Fibroblast of peridontal ligament (primary cell): Measurements from ENCODE around the gene CABP1.
A peak's percentile ranks its signal among the peaks of the same experiment; 100 is the strongest.
"Not testable (repeated sequence)": the region's sequence is repeated elsewhere in the genome, so short reads cannot be mapped to it uniquely, and the experiment has no call there.

Source experiments
- DNase-seq: peaks from one replicate; pipeline ENCODE4 v3.0.0-alpha.2; 2010; ENCODE audit errors: extremely low read depth

Gene CABP1

DNA sequence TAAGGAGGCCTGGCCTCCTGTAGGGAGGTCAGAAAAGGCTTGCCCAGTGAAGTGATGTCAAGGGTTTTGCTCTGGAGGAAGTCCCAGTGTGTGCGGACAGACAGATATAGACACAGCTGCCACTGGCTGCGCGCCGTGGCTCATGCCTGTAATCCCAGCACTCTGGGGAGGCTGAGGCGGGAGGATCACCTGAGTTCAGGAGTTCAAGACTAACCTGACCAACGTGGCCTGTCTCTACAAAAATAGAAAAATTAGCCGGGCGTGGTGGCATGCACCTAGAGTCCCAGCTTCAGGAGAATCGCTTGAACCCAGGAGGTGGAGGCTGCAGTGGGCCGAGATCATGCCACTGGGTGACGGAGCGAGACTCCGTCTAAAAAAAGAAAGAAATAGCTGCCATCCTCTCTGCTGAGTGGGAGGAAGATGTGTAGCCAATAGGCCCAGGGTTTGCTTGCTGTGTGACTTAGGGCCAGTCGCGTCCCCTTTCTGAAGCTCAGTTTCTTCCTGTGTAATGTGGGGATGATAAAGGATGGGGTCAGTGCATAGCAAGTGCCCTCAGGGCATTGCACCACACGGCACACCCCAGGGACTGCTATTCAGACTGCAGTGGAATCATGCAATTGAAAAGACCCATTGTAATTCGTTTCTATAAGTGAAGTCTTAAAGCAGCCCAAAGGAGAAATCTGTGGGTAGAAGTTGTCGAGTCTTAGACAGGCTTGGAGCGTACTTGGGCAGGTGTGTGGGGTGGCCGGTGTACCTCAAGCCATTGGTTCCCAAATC lies 27.9 kb downstream of the CABP1 start:
- no peak for DNase-seq

DNA sequence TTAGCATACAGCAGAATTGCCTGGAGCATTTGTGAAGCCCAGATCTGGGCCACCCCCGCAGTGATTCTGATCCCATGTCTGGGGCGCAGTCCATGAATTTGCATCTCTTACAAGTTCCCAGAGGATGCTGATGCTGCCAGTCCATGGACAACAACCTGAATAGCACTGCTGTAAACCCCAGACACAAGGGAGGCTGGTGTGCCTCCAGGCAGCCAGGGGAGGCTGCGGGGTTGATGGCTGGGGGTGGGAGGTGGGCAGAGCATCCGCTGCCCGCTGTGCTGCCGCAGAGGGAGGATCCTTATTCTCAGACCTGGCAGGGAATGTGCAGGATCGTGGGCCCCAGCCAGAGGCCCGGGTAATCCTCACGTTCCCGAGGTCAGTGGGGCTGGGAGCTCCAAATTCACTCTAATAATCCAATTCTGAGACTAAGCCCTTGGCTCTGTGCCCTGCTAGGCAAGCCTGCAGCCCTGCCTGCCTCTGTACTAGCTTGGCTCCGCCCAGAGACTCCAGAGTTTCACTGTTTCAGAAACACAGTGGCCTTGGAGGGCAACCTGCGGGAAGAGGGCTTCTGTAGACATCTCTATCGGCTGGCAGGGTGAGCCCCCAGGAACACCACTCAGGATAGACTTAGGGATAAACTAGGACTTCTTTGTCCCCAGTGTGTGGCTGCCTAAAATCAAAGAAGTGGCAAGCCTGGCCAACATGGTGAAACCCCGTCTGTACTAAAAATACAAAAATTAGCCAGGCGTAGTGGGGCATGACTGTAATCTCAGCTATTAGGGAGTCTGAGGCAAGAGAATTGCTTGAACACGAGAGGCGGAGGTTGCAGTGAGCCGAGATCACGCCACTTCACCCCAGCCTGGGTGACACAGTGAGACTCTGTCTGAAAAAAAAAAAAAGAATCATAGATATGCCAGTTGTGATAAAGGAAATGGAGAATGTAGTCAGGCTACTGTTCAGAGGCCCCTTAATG lies 28.7 kb downstream of the CABP1 start:
- DNase-seq = peak; percentile 54

GRCh38 chr12:120670237-120670636 lies 29.8 kb downstream of the CABP1 start:
- DNase-seq = not testable (repeated sequence)

DNA sequence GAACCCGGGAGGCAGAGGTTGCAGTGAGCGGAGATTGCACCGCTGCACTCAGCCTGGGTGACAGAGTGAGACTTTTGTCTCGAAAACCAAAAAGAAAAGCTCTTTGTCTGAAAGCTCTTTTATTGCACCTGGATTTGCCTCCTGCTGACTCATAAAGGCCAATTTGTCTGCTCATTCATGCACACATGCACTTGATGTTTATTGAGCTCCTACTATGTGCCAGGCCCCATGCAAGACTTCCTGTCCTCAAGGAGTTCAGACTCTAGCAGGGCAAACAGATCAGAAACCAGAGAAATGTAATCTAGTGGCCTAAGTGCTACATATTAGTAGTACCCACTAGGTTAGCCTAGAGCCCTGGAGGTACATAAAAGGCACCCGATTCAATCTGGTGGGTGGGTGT lies 30.2 kb downstream of the CABP1 start:
- DNase-seq = no peak

DNA sequence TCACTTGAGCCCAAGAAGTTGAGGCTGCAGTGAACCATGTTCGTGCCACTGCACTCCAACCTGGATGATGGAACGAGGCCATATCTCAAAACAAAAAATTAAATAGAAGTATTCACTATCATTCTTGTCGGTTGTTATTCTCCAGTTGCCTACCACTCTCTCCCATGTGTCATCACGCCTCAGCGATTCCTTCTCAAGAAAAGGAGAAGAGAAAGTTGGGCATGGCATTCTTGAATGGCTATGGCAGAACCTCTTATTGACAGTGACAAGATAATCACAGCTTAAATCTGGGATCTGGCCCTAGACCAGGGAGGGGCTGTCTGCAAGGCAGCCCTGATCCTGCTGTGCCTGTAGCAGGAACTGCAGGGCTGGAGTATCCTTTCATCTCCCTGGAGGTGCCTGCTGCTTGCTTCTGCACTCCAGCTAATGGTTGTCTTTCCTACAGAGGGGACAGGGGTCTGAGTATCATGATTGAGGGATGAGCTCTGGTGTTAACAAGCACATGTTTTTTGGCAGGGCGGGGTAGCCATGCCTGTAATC lies 33.7 kb downstream of the CABP1 start:
- no peak for DNase-seq

DNA sequence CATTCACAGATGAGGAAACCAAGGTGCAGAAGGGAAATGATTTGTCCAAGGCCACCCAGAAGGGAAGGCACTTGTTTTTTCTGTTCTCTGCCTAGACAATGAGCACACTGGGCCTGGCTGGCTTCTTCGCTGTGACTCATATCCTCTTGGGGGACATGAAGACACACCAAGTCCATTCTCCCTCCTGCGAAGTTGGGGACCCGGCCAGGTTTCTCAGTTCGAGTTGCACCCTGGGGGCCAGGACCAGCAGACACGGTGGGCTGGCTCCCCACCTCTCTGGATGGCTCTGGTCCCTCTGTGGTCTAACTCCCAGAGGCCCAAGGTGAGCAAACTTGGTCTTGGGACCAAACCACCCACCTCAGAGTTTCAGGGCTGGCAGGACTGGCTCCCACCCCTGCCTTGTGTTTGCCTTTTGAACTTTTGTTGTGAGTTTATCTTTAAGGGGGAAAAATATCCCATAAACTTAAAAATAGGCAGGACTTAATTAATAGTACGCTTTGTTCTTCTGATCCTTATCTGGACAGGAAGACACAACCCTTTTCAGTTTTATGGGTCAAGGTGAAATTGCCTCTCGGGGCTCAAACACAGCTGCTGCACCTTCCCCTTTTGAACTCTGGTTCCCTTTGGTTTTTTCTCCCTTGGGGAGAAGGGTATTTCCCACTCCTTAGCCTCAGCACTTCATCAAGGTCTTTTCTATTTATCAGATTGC lies 37.5 kb downstream of the CABP1 start:
- no peak for DNase-seq

DNA sequence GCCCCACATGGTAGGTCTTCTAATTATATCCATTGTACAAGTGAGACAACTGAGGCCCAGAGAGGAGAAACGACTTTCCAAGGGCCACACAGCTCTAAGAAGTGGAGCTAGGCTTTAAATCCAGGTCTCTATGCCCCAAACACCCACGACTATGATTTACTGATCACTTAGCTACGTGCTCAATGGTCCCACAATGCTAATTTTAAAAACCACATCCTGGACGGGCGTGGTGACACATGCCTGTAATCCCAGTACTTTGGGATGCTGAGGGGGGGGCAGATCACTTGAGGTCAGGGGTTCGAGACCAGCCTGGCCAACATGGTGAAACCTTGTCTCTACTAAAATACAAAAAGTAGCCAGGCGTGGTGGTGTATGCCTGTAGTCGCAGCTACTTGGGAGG lies 38.1 kb downstream of the CABP1 start:
- no peak for DNase-seq

DNA sequence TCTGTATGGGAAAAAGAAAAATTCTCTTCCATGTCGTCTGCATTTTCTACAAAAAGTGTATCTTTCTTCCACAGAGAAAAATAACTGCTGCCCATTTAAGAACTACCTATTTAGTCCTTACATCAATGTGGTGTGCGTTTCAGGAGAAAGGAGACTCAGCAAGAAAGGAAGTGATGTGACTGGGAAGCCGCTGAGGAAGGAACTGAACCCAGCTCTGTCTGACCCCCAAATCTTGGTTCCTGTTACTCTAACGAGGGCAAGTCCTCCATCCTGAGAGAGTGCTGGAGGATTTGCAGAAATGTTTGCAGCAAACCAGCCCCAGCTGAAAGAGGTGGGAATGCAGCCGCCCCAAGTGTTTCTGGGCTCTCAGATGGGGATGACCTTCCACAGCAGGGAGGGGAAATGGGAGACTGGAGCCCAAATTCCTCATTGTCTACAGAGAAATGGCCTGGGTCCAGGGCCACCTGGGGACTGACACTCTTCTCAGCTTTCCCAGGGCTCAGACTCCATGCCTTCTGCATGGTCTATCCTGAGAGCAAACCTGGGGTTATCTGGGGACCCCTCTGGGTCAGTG lies 39.8 kb downstream of the CABP1 start:
- DNase-seq = no peak

GRCh38 chr12:120684523-120684932 lies 44.1 kb downstream of the CABP1 start:
- DNase-seq = peak; percentile 40

DNA sequence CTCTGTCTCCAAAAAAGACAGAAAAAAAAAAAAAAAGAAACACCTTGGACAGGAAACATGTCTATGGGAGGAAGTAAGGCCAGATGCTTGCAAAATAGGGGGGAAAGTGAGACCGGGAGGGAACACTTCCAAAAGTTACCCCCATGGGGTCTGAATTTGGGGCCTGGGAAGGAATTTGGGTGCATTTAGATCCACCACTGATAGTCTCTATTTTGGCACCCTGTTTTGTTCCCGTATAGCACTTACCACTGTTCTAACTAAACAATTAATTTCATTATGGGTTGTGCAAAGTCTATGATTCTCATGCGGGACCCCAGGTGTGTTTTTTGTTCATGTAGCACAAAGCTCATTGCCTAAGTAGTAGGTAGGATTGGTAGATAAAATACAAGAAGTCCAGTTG lies 45.1 kb downstream of the CABP1 start:
- DNase-seq = no peak

DNA sequence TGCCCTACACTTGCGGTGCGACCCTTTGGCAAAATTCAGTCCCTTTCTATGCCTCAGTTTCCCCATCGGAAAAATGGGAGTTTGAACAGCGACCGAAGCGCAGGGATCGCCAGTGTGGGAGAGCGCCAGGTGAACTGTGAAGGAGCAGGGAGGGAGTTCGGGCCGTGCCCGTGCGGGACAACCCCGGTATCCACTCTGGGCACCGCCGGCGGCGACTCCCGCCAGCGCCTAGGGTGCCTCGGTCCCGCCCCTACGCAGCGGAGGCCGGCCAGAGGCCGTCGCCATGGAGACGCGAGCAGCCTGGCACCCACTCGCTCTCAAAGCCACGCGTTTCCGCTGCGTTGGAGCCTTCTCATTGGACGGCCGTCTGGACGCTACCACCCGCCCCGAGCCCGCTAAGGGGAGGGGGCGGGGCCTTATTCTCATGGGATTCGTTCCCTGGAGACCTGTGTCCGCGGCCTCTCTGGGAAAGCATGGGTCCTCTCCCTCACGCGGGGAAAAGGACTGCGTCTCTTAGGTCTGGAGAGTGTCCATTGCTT lies 45.8 kb downstream of the CABP1 start:
- peak; percentile 95 for DNase-seq

- DNase-seq = peak; percentile 96
These were observed 46.5 kb downstream of the CABP1 start, which contains the start of gene MLEC for GRCh38 chr12:120686690-120687577. Gene MLEC (plus strand): TSS chr12:120687149. CDS start chr12:120687297, 148 bp downstream.

DNA sequence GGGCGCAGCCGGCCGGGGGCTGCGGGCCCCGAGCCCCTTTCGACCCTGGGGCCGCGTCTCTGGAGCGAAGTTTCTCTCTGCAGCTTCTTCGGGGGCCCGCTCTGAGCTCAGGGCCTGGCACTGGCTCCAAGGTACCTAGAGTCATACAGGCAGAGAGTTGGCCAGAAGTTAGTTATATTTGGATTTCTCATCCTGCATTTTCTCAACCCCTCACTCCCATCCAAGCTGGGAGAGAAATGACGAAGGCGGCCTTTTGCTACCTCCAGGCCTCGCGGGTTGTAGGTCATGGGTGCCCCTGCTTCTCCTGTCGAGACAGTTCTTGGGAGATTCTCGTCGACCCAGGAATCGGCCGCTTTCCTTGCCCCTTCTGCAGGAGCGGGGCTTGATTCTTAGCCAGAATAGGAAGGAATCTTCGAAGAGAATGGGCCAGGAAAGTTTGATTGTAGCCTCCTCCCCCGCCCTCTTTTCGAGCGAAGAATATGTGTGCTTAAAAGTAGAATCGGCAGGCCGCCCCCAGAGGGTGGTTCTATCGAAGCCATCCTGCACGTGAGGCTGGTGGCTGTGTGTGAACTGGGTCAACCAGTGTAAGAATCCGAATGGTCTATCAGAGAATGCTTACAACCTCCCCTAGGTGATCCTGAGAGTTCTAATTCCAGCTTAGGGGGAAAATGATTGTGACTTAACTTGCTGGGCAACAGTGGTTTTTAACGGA lies 47.3 kb downstream of the CABP1 start:
- no peak for DNase-seq

DNA sequence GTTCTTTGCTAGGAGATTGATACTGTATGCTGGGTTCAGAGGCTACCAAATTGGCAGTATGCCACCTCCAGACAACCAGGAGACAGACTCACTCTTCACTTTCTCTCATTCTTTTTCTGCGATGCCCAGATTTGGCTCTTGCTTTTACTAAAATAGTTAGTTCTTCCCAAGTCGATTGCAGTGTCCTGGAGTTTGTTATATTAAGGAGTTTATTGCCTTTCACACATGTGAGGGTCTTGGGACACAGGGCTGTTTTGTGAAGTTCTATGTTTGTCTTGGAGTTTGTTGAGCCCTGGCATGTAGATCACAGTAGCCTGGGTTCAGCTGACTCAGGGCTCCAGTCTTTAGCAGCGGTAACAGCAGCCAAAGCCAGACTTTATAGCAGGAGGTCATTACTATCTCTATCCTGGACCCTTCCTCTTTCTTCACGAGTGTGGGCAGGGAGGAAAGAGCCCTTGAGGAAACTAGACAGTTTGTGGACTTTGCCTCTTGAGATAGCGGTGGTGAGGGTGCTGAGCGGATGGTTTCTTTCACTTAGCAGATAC lies 48.2 kb downstream of the CABP1 start:
- DNase-seq = peak; percentile 51

DNA sequence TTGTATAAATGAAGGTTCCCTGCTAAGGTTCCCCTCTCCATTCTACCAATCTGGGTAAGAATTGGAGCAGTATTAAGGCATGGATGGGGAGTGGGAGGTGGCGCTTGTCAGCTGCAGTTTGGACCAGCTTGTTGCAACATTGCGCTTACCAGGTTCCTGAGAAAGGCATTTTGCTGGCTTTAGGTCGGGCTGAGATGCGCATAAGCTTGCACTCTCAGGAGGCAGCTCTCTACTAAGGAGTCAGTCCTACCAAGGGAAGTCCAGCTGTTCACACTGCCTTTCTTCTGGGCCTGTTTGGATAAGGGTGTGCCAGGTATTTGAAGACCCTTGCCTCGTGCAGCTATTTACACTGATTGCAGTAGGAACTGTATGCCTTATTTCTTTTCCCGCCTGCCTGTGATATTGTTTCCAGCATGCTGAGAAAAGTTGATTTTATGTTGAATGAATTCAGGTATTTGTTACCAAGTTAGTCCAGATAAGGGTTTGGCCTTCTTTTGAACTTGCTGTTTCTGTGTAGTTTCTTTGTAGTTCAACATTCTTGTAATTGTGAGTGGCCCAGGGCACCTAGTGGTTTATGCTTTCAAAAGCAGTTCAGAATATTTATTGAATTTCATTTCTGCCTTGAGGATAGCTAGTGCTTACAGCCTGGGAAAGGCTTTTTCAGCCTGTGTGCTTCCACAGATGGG lies 49.1 kb downstream of the CABP1 start:
- DNase-seq = no peak

DNA sequence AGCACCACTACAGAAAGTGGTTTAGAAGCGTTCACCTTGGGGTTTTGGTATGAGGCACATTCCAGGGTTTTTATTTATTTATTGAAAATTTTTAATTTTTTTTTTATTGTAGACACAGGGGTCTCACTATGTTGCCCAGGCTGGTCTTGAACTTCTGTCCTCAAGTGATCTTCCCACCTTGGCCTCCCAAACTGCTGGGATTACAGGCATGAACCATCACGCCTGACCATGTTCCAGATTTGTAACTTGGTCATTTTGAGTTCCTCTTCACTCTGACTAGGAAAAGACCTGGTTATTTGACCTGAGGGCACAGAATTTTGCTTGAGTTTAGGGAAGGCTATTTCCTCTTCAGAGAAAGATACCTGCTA lies 49.6 kb downstream of the CABP1 start:
- no peak for DNase-seq

DNA sequence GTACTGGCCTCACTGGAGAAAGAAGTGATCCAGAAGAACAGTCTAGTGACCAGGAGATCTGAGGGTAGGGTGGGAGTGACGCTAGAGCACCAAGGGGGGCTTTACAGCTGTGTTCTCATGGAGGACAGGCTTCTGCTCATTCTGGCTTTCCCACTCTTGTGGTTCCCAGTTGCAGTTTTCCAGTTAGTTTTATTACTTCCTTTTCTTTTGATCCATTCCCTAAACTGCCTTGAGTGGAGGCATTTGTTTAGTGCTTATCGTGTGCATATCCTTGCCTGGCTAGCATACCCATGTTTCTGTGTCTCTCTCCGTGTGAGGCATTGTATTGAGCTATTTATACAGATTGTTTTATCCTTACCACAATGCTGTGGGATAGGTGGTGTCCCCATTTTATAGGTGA lies 50.6 kb downstream of the CABP1 start:
- no peak for DNase-seq

- DNase-seq = no peak
These were observed 52.2 kb downstream of the CABP1 start for GRCh38 chr12:120692524-120693033.
